ENCODE data around the gene CNTN4. TPM values are rescaled to one million over a fixed set of nuclear protein-coding genes. Genes with fewer than 3 reads are reported as not detected.
A peak's percentile ranks its signal among the peaks of the same experiment; 100 is the strongest.

Gene CNTN4
- total RNA-seq, 1 donor from 2014 or later: not detected

DNA sequence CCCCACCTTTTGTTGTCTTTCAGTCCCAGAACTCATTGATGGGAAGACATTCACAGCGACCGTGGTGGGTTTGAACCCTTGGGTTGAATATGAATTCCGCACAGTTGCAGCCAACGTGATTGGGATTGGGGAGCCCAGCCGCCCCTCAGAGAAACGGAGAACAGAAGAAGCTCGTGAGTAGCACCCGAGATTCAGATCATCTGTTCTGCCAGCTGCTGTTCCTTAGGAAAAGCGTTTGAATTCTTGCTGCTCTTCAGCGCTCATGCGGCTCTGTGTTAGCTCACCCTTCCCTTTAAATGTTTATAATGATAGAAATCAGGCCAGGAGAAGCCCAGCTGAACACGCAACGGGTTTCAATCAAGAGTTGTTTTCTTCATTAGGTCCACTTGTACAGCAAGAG is 938.5 kb downstream of the CNTN4 start:
- Histone ChIP-seq H4K20me1 (ENCODE audit: insufficient read depth, low read length) (no peaks in the 10 kb centered on the region), H3K79me2 (ENCODE audit: insufficient read depth, low read length) (no peaks in the 10 kb centered on the region), H3K4me2 (ENCODE audit: low read length) (no peak overlapping the region), H3K9me3 (ENCODE audit: insufficient read depth, low read depth, low read length) (no peaks in the 10 kb centered on the region), H3K27ac (ENCODE audit: low read depth, low read length) (no peak overlapping the region), H3K4me3 (ENCODE audit: insufficient read depth, low read depth, low read length) (no peak overlapping the region), H3K4me1 (ENCODE audit: insufficient read depth, low read length) (no peaks in the 10 kb centered on the region), H3K9ac (ENCODE audit: low read length) (no peak overlapping the region), H3K36me3 (ENCODE audit: insufficient read depth, low read length) (no peaks in the 10 kb centered on the region), H3K27me3 (ENCODE audit: insufficient read depth, low read length) (no peaks in the 10 kb centered on the region), H2AFZ (ENCODE audit: low read depth, low read length) (no peak overlapping the region)
- FAIRE-seq: no peak
- Mint-ChIP-seq H3K4me1 (ENCODE audit: low read depth, unreplicated experiment) (no peaks in the 10 kb centered on the region), H3K4me3 (ENCODE audit: unreplicated experiment) (no peak overlapping the region), H3K27me3 (ENCODE audit: low read depth, unreplicated experiment) (no peaks in the 10 kb centered on the region), H3K27ac (ENCODE audit: unreplicated experiment) (no peak overlapping the region), H3K9me3 (ENCODE audit: unreplicated experiment) (peaks cover 6% of the 10 kb centered on the region), H3K36me3 (ENCODE audit: low read depth, unreplicated experiment) (no peaks in the 10 kb centered on the region)
- DNase-seq (ENCODE audit: low read depth): no peak
- no peak for TF ChIP-seq EZH2 (IDR thresholded peaks at IDR 0.05; ENCODE audit: insufficient read depth, low read length)
- TF ChIP-seq, protein P1, sequence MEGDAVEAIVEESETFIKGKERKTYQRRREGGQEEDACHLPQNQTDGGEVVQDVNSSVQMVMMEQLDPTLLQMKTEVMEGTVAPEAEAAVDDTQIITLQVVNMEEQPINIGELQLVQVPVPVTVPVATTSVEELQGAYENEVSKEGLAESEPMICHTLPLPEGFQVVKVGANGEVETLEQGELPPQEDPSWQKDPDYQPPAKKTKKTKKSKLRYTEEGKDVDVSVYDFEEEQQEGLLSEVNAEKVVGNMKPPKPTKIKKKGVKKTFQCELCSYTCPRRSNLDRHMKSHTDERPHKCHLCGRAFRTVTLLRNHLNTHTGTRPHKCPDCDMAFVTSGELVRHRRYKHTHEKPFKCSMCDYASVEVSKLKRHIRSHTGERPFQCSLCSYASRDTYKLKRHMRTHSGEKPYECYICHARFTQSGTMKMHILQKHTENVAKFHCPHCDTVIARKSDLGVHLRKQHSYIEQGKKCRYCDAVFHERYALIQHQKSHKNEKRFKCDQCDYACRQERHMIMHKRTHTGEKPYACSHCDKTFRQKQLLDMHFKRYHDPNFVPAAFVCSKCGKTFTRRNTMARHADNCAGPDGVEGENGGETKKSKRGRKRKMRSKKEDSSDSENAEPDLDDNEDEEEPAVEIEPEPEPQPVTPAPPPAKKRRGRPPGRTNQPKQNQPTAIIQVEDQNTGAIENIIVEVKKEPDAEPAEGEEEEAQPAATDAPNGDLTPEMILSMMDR (IDR thresholded peaks at IDR 0.05; ENCODE audit: insufficient read depth, low read depth, low read length): no peak

DNA sequence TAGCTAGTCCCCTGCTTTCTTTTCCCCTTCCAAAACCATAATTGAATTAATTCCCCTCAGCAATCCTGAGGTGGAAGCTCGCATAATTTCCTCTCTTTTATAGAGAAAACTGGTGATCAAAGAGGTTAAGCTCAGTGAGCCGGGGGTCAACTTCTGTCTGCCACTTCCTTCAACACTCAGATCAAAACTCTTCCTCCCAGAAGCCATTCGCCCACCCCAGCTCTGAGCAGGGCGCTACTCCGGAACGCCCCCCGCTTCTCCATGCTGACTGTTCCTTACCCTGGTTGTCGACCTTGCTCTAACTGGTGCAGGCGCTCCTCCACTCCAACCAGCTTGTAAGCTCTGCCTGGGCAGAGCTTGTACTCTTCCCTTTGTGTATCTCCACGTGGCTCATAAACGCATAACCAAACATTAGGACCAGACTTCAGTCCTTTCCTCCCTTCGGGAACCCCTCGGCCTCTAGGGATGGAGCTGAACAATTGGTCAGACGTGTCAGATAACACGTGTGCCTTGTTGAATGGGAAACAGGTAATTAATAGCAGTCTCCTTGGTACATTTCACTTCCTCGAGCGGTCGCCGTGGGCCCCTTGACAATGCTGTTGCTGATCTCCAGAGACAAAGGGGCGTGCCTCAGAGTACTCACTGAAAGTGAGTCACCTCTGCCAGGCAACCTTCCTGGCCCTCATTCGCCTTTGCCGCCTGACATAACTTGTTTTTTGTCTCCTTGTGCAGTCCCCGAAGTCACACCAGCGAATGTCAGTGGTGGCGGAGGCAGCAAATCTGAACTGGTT is 939.7 kb downstream of the CNTN4 start:
- Histone ChIP-seq H3K9ac (ENCODE audit: low read length) (no peak overlapping the region), H3K27me3 (ENCODE audit: insufficient read depth, low read length) (no peaks in the 10 kb centered on the region), H3K27ac (ENCODE audit: low read depth, low read length) (no peak overlapping the region), H3K36me3 (ENCODE audit: insufficient read depth, low read length) (no peaks in the 10 kb centered on the region), H3K4me1 (ENCODE audit: insufficient read depth, low read length) (no peaks in the 10 kb centered on the region), H2AFZ (ENCODE audit: low read depth, low read length) (peak overlapping the region; percentile 9), H3K79me2 (ENCODE audit: insufficient read depth, low read length) (no peaks in the 10 kb centered on the region), H4K20me1 (ENCODE audit: insufficient read depth, low read length) (no peaks in the 10 kb centered on the region), H3K4me3 (ENCODE audit: insufficient read depth, low read depth, low read length) (no peak overlapping the region), H3K4me2 (ENCODE audit: low read length) (peak overlapping the region; percentile 53), H3K9me3 (ENCODE audit: insufficient read depth, low read depth, low read length) (no peaks in the 10 kb centered on the region)
- DNase-seq (ENCODE audit: low read depth) (no peak), FAIRE-seq (no peak)
- Mint-ChIP-seq H3K27me3 (ENCODE audit: low read depth, unreplicated experiment) (no peaks in the 10 kb centered on the region), H3K36me3 (ENCODE audit: low read depth, unreplicated experiment) (no peaks in the 10 kb centered on the region), H3K27ac (ENCODE audit: unreplicated experiment) (no peak overlapping the region), H3K4me3 (ENCODE audit: unreplicated experiment) (no peak overlapping the region), H3K4me1 (ENCODE audit: low read depth, unreplicated experiment) (no peaks in the 10 kb centered on the region), H3K9me3 (ENCODE audit: unreplicated experiment) (peaks cover 2% of the 10 kb centered on the region)
- TF ChIP-seq EZH2 (IDR thresholded peaks at IDR 0.05; ENCODE audit: insufficient read depth, low read length): no peak
- TF ChIP-seq, protein P1 (IDR thresholded peaks at IDR 0.05; ENCODE audit: insufficient read depth, low read depth, low read length): no peak

- DNase-seq (ENCODE audit: low read depth) (peak; percentile 37), FAIRE-seq (no peak)
- no peaks in the 10 kb centered on the region for H3K27me3 Mint-ChIP-seq (ENCODE audit: low read depth, unreplicated experiment)
- Histone ChIP-seq H2AFZ (ENCODE audit: low read depth, low read length) (no peak overlapping the region), H3K9me3 (ENCODE audit: insufficient read depth, low read depth, low read length) (no peaks in the 10 kb centered on the region), H3K9ac (ENCODE audit: low read length) (no peak overlapping the region), H3K4me3 (ENCODE audit: insufficient read depth, low read depth, low read length) (no peak overlapping the region), H3K27me3 (ENCODE audit: insufficient read depth, low read length) (no peaks in the 10 kb centered on the region), H3K27ac (ENCODE audit: low read depth, low read length) (no peak overlapping the region), H3K36me3 (ENCODE audit: insufficient read depth, low read length) (no peaks in the 10 kb centered on the region), H4K20me1 (ENCODE audit: insufficient read depth, low read length) (no peaks in the 10 kb centered on the region), H3K4me1 (ENCODE audit: insufficient read depth, low read length) (peaks cover 8% of the 10 kb centered on the region), H3K4me2 (ENCODE audit: low read length) (peak overlapping the region; percentile 62), H3K79me2 (ENCODE audit: insufficient read depth, low read length) (no peaks in the 10 kb centered on the region)
- no peaks in the 10 kb centered on the region for H3K4me1 Mint-ChIP-seq (ENCODE audit: low read depth, unreplicated experiment)
- no peak overlapping the region for H3K27ac Mint-ChIP-seq (ENCODE audit: unreplicated experiment)
- H3K36me3 Mint-ChIP-seq (ENCODE audit: low read depth, unreplicated experiment): no peaks in the 10 kb centered on the region
- peaks cover 3% of the 10 kb centered on the region for H3K9me3 Mint-ChIP-seq (ENCODE audit: unreplicated experiment)
- TF ChIP-seq, protein P1 (IDR thresholded peaks at IDR 0.05; ENCODE audit: insufficient read depth, low read depth, low read length): no peak
- TF ChIP-seq EZH2 (IDR thresholded peaks at IDR 0.05; ENCODE audit: insufficient read depth, low read length): no peak
- no peak overlapping the region for H3K4me3 Mint-ChIP-seq (ENCODE audit: unreplicated experiment)
These were observed 955.3 kb downstream of the CNTN4 start for GRCh38 chr3:3053974-3054373.
